GM19468 (cell line): ENCODE results near the gene MINDY1.

Experiments used
- ATAC-seq: cut with Tn5 transposase; IDR thresholded peaks from one replicate; pipeline ENCODE4 v1.9.1; 2021; ENCODE audit warnings: mild to moderate bottlenecking, moderate library complexity, moderate number of reproducible peaks; ENCODE audit not compliant: unreplicated experiment; ENCODE audit errors: extremely low read depth

MINDY1 gene

DNA sequence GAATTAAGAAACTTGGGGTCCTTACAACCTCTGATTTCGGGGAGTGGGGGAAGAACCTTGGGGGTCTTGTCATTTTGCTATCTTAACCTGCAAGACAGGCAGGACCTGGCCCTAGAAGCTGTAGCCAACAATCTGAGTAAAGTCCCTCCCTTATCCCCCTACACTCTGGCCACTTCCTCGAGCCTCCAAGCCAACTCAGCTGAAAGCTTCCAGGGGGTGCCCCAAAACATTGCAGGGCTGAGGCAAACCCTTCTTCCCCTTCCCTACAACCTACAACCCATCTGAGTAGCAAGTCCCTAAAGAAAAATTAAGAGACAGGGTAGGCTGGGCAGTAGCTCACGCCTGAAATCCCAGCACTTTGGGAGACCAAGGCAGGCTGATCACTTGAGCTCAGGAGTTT lies 37.1 kb downstream of the MINDY1 start:
- ATAC-seq, result no peak

DNA sequence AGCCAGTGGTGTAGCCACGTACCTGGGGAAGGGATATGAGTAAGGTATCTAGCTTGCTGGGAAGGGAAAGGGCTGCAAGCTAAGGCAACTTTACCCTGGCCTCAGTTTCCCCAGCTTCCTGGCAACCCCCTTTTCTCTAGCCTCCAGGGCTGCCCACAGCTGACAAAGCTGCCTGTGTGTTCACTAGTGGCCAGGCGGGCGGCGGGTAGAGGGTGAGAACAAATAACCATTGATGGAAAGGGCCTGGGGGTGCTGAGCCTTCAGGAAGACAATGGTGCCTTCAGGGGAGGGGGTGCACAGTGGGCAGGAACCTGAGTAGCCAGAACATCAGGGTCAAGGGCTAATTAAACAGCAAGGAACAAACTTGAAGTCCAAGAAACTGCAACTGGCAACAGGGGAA lies 38.2 kb downstream of the MINDY1 start:
- ATAC-seq, result no peak

DNA sequence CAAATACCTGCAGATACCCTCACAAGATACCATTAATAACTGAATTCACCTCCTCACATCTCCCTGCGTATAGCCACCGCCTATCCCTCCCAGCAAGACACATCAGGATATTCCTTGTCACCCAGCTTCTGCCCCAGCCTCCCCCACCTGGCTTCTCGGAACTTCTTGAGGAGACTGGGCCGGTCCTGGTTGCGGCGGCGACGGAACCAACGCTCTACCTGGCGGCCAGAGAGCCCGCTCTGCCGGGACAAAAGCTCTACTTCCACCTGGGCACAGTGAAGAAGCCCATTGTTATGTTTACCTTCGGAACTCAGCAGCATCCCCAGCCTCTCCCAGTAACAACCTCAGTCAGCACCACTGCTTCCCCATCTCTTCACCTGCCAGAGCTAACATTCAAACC lies 38.8 kb downstream of the MINDY1 start:
- no peak for ATAC-seq

DNA sequence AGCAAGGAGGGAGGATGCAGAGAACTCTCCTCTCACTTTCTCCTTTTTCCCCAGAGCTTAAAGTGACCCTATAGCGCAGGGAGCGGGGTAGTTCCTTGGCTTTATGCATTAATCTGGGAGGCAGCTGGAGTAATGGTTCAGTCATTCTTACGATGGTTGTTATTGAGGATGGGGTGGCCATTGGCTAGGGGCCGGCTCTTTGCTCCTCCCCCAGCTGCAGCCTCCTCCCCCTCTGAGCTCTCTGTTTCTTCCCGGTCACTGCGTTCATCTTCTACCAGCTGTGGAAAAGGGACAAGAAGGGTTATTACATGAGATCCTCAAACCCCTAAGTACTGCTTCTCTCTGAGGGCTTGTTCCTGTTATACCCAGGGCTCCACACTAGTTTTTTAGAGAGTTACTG lies 40.7 kb downstream of the MINDY1 start:
- ATAC-seq, result no peak

DNA sequence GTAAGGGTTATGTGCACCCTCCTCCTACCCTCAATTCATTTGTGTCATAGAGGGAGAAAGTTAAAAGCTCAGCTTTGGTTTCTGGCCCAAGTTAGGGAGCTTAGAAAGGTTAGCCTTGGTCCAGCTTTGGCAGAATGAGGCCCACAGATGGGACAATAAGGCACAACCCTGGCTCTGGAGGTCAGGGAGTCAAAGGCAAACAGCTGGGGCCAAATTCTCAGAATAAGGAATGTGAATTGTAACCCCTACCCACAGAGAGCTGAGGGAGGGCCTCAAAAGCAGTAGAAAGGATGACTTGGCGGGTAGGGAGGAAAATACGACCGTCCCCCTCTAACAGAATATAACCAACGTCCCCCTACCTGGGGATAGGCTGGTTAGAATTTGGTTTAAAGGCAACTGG lies 41.1 kb downstream of the MINDY1 start:
- no peak for ATAC-seq

DNA sequence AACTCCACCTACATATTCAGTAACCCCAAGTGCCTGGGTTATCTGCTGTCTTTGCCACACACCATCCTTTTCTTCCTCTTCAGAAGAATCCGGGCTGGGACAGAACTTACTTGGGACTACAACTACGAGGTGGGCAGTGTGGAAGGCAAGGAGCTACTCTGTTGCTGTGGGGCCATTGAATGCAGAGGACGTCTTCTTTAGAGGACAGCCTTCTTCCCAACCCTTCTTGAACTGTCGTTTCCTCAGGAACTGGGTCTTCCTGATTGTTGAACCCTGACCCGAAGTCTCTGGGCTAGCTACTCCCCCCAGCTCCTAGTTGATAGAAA lies 42.6 kb downstream of the MINDY1 start:
- ATAC-seq, result no peak

DNA sequence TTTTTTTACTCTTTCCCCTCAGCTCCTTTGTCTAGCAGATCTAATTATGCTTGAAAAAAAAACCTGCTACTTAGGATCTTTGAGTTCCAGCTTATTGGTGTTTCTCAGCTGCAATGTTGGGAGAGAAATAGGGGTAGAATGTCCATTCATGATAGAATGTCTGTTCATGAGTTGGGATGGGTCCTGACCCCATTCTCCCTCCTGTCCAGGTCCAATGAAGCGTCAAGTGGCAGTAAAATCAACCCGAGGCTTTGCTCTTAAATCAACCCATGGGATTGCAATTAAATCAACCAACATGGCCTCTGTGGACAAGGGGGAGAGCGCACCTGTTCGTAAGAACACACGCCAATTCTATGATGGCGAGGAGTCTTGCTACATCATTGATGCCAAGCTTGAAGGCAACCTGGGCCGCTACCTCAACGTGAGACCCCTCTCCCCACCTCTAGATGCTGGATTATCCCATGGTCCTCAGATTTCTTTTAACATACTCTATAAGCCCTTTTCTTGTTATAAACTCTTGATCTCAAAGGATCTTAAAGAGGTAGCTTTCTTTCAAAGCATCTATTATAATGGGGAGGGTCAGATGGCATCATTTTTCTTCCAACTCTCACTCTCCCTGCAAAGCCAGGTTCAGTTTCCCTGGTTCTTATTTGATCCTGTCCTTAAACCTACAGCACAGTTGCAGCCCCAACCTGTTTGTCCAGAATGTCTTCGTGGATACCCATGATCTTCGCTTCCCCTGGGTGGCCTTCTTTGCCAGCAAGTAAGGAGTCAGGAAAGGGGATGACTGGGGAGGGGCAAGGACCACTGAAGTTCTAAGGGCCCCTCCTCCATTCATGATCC lies 43.2 kb downstream of the MINDY1 start:
- ATAC-seq, result no peak

DNA sequence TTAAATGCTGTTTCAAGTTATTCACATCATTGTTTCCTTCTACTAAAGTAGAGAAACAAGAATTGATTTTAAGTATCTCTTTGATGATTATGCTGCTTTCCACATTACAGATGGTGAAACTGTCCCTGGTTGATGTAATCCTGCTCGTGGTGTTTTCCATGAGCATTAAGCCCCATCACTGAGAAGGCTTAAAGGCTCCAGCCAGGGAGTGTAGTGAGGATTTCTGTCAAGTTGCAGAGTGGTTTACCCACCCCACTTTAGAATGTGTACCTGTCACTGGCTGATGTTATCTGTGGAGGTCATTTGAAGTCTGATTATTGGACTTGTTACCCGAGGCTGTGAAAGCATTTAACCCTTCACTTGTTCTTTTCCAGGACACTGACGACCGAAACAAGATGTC lies 44.9 kb downstream of the MINDY1 start:
- ATAC-seq, result no peak

DNA sequence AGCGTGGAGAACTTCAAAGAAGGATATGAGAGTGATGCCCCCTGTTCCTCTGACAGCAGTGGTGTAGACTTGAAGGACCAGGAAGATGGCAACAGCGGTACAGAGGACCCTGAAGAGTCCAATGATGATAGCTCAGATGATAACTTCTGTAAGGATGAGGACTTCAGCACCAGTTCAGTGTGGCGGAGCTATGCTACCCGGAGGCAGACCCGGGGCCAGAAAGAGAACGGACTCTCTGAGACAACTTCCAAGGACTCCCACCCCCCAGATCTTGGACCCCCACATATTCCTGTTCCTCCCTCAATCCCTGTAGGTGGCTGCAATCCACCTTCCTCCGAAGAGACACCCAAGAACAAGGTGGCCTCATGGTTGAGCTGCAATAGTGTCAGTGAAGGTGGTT lies 46.1 kb downstream of the MINDY1 start:
- ATAC-seq, result no peak

DNA sequence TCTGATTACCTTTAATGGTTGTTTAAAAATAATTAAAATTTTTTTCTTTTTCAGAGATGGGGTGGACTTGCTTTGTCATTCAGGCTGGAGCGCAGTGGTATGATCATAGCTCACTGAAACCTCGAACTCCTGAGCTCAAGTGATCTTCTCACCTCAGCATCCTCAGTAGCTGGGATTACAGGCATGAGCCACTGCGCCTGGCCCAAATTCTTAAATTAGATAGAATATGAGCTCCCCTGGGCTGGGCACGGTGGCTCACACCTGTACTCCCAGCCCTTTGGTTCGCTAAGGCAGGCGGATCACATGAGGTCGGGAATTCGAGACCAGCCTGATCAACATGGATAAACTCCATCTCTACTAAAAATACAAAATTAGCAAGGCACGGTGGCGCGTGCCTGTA lies 49.0 kb downstream of the MINDY1 start:
- ATAC-seq, result no peak

DNA sequence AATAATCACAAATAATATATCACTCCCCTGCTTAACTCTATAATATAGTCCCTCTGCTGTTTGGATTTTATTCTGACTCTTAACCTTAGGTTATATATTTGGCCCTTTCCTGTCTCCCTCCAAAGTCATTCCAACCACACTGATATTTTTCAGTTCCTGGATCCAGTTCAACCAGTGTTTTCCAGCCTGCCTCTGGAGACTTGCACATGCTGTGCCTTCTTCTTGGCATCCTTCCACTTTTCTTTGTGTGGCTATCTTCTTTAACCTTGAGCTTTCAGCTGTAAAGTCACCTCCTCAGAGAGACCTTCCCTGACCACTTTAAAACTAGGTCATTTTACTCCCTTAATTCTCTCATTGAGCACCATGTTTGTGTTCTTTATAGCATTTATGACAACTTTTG lies 51.4 kb downstream of the MINDY1 start:
- no peak for ATAC-seq

DNA sequence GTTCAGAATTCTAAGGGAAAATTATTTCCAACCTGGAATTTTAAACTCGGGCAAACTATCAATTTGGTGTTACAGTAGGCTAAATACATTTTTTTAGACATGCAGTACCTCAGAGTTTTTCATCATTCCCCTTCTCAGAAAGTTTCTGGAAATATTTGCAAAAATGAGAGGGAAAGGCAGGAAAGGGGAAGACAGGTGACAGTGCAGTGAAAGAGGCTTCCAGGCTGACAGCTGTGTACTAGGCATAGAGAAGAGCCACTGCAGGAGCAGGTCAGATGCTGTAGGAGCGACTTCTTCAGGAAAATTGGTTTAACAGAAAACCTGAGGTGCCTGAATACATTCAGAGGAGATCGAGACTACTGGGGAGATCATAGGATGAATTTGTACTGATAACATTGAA lies 52.0 kb downstream of the MINDY1 start:
- ATAC-seq, result no peak
